Esophagus muscularis mucosa (tissue), 4 donors: Measurements from ENCODE around the gene CHD2. TPM values are rescaled to one million over a fixed set of nuclear protein-coding genes. Genes with fewer than 3 reads are reported as not detected.

Experiments used
- DNase-seq: peaks from one replicate; pipeline ENCODE4 v3.0.0-alpha.2; 2017; ENCODE audit errors: extremely low spot score
- H3K27ac ChIP-seq, 4 donors: fragments of 200-600 bp; sonication (generic); replicated peaks in 1 of 4; 1 replicate in 3 of 4; 2 replicates in 1 of 4; pipeline ENCODE4 v1.5.1; 2016 to 2019; ENCODE audit warnings: mild to moderate bottlenecking in 1 of 4
- H3K27me3 ChIP-seq, 4 donors: fragments of 200-600 bp; sonication (generic); one replicate each; pipeline versions ENCODE4 v1.5.1 to v1.6.0; 2016 to 2019
- H3K36me3 ChIP-seq, 4 donors: fragments of 200-600 bp; sonication (generic); one replicate each; pipeline ENCODE4 v1.5.1; 2016 to 2019
- H3K4me1 ChIP-seq, 4 donors: fragments of 200-600 bp; sonication (generic); one replicate each; pipeline ENCODE4 v1.5.1; 2016 to 2019
- H3K4me3 ChIP-seq, 4 donors: fragments of 200-600 bp; sonication (generic); 1 replicate in 2 of 4; 2 replicates in 2 of 4; pipeline ENCODE4 v1.5.1; 2016 to 2019; ENCODE audit warnings: mild to moderate bottlenecking in 4 of 4, moderate library complexity in 1 of 4
- H3K9me3 ChIP-seq, 4 donors: fragments of 200-600 bp; sonication (generic); 1 replicate in 3 of 4; 2 replicates in 1 of 4; pipeline ENCODE4 v1.5.1; 2016 to 2019
- EP300 ChIP-seq: sonication (generic); formaldehyde crosslinking; IDR thresholded peaks from one replicate; pipeline ENCODE4 v1.6.1; 2017; ENCODE audit warnings: antibody characterized with exemption
- POLR2A ChIP-seq: fragments of 450-650 bp; IDR thresholded peaks from one replicate; pipeline ENCODE4 v1.6.1; 2017; ENCODE audit warnings: antibody characterized with exemption, moderate library complexity, mild to moderate bottlenecking, low read depth
- POLR2AphosphoS5 ChIP-seq, 2 donors: sonication (generic); formaldehyde crosslinking; IDR thresholded peaks; one replicate each; pipeline ENCODE4 v1.6.1; 2017; ENCODE audit warnings: antibody characterized with exemption in 2 of 2
- WGBS: methylation state at CpG from one replicate; pipeline ENCODE4 v1.1.5; 2018; 5-methylcytosine and 5-hydroxymethylcytosine counted together
- intact Hi-C: fragments of 100-400 bp; cut with DNase I; formaldehyde crosslinking; loops from one replicate; pipeline ENCODE4 v1.15.1; 2023
- total RNA-seq, 4 donors: library from RNA; depleted of rRNA; stranded (reverse); fragments of >200 nt; gene quantifications; one replicate each; pipeline versions ENCODE4 v1.1.0 to v1.2.1, GENCODE V29; 2016
- TF ChIP-seq, protein P1 (sequence below), 3 experiments: fragments of 200-600 bp in 2 of 3; fragments of 450-650 bp in 1 of 3; sonication (generic) in 2 of 3; IDR thresholded peaks; one replicate each; pipeline ENCODE4 v1.5.1; 2017 to 2019; ENCODE audit warnings: antibody characterized with exemption in 3 of 3, mild to moderate bottlenecking in 2 of 3, moderate library complexity in 1 of 3

Gene CHD2
- total RNA-seq, 4 donors from 2014 or later: 54.3 to 86.0 (median 62.8) TPM

DNA sequence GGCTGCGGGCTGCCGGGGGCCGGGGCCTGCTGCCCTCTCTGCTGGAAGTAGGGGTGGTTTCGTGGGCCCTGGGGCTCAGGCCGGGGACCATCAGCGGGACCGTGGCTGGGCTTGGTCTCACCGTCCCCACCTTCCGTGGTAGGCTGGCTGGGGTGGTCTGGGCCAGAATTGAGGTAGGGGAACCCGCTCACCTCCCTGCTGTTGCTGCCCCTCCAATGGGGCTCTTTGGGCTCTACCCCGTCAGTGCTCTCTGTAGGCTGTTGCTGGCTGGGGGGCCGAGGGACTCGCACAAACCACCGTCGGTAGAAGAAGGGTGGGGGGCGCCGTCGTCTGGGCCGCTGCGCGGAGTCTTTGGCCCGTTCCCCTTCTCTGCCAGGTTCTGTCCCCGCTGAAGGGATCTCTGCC is 165.5 kb downstream of the CHD2 start:
- Histone ChIP-seq H3K4me3 (peak overlapping the region; percentile 13 to 27 (median 17)), H3K27me3 (no peaks in the 10 kb centered on the region), H3K9me3 (no peaks in the 10 kb centered on the region), H3K4me1 (peaks cover 54 to 99% (median 95%) of the 10 kb centered on the region in 4 donors), H3K36me3 (peaks cover 0 to 23% (median 11%) of the 10 kb centered on the region in 4 donors), H3K27ac (peak overlapping the region; percentile 95 to 98 (median 97))
- 86% methylated on average over 18 of the region's 23 CpGs for WGBS
- TF ChIP-seq, protein P1, sequence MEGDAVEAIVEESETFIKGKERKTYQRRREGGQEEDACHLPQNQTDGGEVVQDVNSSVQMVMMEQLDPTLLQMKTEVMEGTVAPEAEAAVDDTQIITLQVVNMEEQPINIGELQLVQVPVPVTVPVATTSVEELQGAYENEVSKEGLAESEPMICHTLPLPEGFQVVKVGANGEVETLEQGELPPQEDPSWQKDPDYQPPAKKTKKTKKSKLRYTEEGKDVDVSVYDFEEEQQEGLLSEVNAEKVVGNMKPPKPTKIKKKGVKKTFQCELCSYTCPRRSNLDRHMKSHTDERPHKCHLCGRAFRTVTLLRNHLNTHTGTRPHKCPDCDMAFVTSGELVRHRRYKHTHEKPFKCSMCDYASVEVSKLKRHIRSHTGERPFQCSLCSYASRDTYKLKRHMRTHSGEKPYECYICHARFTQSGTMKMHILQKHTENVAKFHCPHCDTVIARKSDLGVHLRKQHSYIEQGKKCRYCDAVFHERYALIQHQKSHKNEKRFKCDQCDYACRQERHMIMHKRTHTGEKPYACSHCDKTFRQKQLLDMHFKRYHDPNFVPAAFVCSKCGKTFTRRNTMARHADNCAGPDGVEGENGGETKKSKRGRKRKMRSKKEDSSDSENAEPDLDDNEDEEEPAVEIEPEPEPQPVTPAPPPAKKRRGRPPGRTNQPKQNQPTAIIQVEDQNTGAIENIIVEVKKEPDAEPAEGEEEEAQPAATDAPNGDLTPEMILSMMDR (IDR thresholded peaks at IDR 0.05): no peak
- TF ChIP-seq POLR2A: no peak
- TF ChIP-seq EP300: no peak
- TF ChIP-seq POLR2AphosphoS5 (IDR thresholded peaks at IDR 0.05): no peak
- no peak for DNase-seq
- intact Hi-C loops: no loop called here

DNA sequence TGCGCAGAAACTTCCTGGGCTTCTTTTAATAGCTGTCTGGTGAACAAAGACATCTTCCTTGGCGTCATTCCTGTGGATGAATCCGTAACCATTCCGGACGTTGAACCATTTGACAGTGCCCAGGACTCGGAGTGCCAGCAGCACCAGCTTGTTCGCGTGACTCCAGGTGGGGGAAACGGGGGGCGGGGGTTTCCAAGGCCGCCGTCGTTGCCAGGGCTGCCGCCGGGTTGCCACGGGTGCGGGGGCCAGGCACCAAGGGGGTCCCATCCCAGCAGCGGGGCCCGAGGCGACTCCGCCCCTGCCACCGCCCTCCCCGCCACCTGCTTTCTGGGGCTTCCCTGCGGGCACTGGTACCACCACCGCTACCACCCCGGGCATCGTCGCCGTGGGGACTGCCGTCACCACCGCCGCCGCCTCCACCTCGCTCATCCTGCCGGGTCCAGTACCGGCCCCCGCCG is 166.1 kb downstream of the CHD2 start:
- DNase-seq: no peak
- 89% methylated on average over 26 of the region's 38 CpGs for WGBS
- H3K4me1 ChIP-seq: peaks cover 48 to 95% (median 90%) of the 10 kb centered on the region in 4 donors

DNA sequence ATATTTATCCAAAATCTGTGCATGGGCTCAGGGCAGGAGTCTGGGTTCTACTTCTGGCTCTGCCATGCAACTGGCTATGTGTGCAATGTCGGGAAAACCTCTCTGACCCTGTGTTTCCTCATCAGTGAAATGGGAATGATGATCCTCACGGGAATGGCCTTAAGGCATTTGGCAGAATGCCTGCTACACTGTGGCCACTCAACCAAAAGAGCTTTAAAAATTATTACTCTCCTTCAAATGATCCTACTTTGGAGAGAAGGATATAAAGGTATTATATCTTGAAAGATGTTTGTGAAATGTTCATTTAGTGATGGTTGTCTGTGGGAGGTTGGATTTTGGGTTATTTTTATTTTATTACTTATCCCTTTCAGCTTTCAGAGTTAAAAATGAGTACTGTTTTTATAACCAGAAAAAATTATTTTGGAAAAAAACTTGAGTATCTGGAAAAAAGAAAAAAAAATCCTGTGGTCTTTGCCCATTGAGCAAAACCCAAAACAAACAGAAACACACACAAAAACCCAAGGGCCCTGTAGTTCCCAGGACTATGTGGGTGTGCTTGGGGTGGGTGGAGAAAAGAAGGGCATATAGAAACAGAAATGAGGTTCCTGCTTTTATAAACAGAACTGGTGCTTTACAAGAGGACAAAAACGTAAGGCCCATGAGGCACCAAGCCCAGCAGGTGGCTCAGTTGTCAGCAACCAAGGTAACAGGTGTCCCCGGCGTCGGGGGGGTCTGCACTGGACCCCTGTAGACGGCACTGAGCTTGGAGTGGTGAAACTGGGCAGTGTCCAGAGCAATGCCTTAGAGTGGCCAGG is 166.9 kb downstream of the CHD2 start:
- 48% methylated on average over 7 of the region's 7 CpGs for WGBS
- no peaks in the 10 kb centered on the region for H3K27me3 ChIP-seq
- intact Hi-C loops: no loop called here
- peaks cover 0 to 23% (median 11%) of the 10 kb centered on the region in 4 donors for H3K36me3 ChIP-seq
- DNase-seq: no peak
- H3K4me3 ChIP-seq: peak overlapping the region; percentile 3 to 96 (median 46)
- H3K9me3 ChIP-seq: no peaks in the 10 kb centered on the region
- TF ChIP-seq, protein P1 (IDR thresholded peaks at IDR 0.05): no peak
- TF ChIP-seq POLR2A (no peak), POLR2AphosphoS5 (IDR thresholded peaks at IDR 0.05) (peak in 1 of 2 donors; percentile 45), EP300 (peak; percentile 17)
- peaks cover 45 to 88% (median 82%) of the 10 kb centered on the region in 4 donors for H3K4me1 ChIP-seq
- peak overlapping the region; percentile 95 to 98 (median 97) for H3K27ac ChIP-seq

More for the DNA sequence above, 166.1 kb downstream of the CHD2 start:
- peaks cover 0 to 23% (median 11%) of the 10 kb centered on the region in 4 donors for H3K36me3 ChIP-seq
- H3K9me3 ChIP-seq: no peaks in the 10 kb centered on the region
- H3K27ac ChIP-seq: peak overlapping the region; percentile 95 to 98 (median 97)
- no peaks in the 10 kb centered on the region for H3K27me3 ChIP-seq
- TF ChIP-seq, protein P1 (IDR thresholded peaks at IDR 0.05): no peak
- TF ChIP-seq EP300: peak; percentile 89
- TF ChIP-seq POLR2AphosphoS5 (IDR thresholded peaks at IDR 0.05): peak; percentile 68 to 77
- no peak for TF ChIP-seq POLR2A
- intact Hi-C loops: no loop called here
- H3K4me3 ChIP-seq: peak overlapping the region; percentile 13 to 27 (median 17)

DNA sequence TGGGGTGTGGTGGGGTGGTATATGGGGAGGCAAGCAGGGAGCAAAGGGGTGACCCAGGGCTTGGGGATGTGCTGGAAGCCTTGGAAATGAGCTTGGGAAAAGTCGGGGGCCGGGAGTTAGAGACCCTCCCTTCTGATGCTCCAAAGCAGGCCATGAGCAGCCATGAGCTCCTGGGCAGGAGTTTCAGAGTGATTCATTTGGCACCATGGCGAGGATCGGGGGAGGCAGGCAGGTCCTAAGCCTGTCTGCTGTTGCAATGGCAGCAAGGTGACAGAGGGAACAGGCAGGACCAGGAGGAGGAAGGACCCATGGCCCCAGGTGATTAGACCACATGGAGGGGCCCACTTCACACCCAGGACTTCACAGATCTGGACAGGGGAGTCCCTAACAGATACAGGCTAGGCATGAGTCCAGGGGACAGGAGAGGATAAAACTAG is 167.5 kb downstream of the CHD2 start:
- H3K27ac ChIP-seq: peak overlapping the region; percentile 95 to 98 (median 97)
- intact Hi-C loops: no loop called here
- H3K9me3 ChIP-seq: no peaks in the 10 kb centered on the region
- peaks cover 0 to 4% (median 0%) of the 10 kb centered on the region in 4 donors for H3K27me3 ChIP-seq
- H3K4me1 ChIP-seq: peaks cover 43 to 85% (median 80%) of the 10 kb centered on the region in 4 donors
- H3K4me3 ChIP-seq: peak overlapping the region; percentile 3 to 96 (median 43)
- TF ChIP-seq, protein P1 (IDR thresholded peaks at IDR 0.05): no peak
- peak in 1 of 2 donors; percentile 30 for TF ChIP-seq POLR2AphosphoS5 (IDR thresholded peaks at IDR 0.05)
- peaks cover 0 to 23% (median 11%) of the 10 kb centered on the region in 4 donors for H3K36me3 ChIP-seq
- DNase-seq: no peak
- 70% methylated on average over 4 of the region's 4 CpGs for WGBS
